A673 (cell line): ENCODE data around the gene DDX3X.

ENCODE experiments used
- EZH2 ChIP-seq: fragments of 200-600 bp; sonication (generic); IDR thresholded peaks from 2 replicates; pipeline ENCODE4 v1.6.1; 2017; ENCODE audit warnings: borderline replicate concordance, low read depth, mild to moderate bottlenecking, mixed read lengths, antibody characterized with exemption, low read length; ENCODE audit not compliant: poor library complexity, severe bottlenecking
- TF ChIP-seq, protein P1 (sequence below): fragments of 300-800, 200-600 bp; sonication (generic); conservative IDR thresholded peaks from 2 replicates; pipeline ENCODE4 v1.5.1; 2017; ENCODE audit warnings: low read depth, mild to moderate bottlenecking, antibody characterized with exemption, low read length, moderate library complexity, mixed read lengths

DNA sequence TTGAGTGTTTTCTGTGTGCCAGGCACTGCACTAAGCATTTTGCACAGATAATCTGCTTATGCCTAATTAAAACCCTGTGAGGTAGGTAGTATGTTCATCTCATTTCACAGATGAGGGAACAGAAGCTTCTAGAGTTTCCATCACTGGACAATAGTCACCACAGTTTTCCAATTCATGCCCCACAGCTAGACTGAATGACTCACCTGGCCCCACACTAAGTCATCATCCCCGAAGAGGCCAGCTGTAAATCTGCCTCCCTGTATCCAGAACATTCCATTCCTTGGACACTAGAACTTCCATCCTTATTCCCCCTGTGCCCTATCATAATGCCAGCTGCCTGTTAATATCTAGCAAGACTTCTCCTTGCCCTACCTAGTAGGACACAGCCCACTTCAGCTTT lies 72.2 kb downstream of the DDX3X start:
- TF ChIP-seq, protein P1, sequence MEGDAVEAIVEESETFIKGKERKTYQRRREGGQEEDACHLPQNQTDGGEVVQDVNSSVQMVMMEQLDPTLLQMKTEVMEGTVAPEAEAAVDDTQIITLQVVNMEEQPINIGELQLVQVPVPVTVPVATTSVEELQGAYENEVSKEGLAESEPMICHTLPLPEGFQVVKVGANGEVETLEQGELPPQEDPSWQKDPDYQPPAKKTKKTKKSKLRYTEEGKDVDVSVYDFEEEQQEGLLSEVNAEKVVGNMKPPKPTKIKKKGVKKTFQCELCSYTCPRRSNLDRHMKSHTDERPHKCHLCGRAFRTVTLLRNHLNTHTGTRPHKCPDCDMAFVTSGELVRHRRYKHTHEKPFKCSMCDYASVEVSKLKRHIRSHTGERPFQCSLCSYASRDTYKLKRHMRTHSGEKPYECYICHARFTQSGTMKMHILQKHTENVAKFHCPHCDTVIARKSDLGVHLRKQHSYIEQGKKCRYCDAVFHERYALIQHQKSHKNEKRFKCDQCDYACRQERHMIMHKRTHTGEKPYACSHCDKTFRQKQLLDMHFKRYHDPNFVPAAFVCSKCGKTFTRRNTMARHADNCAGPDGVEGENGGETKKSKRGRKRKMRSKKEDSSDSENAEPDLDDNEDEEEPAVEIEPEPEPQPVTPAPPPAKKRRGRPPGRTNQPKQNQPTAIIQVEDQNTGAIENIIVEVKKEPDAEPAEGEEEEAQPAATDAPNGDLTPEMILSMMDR = no peak
- no peak for TF ChIP-seq EZH2
